Measurements from ENCODE around the gene ZNF764.
"Not testable (repeated sequence)": the region's sequence is repeated elsewhere in the genome, so short reads cannot be mapped to it uniquely, and the experiment has no call there.

The ZNF764 gene

DNA sequence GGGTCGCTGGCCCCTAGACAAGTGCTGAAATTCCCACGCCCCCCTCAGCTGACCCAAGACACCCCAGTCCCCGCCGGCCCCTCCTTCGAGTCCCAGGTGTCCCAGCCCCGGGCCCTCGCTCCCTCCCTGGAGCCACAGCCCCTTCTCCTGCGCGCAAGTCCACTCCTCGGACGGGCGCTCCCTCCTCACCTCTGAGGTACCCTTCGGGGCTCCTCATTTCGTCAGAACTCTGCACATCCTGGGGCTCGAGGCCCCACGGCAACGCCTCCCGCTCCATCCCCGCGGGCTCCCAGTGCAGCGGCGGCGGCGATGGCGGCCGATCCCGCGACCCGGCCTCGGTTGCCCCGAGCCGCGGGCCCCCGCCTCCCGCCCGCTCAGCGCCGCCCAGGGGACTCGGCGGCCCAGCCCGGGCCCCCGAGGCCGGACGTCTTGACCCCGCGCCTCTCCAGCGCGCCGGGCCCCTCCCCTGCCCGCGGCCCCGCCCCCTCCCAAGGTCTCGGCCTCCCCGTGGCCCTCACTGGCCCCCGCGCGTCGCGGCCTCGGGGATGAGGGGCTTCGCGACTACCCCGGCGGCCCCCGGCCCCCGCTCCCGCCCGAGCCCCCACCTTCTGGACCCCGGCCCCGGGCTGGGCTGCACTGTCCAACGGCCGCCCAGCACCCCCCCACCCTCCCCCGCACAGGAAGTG, 31.9 kb downstream of the ZNF764 start, which contains the start of gene ZNF768:
Gene ZNF768 (minus strand): TSS at position 430 of the 686 bp plus-strand sequence. CDS start 153 bp downstream, at position 277.
- DNase-seq = no peak

DNA sequence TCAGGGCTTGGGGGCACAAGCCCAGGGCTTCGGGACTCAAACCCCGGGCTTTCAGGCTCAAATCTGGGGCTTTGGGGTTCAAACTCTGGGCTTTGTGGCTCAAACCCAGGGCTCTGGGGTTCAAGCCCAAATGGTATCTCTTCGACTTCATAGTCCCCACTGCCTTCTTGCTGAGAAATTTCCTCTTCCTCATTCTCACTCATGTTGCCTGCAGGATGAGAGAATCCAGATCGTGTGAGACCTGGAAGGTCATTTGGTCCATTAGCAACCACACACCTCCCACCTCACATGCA, 32.4 kb downstream of the ZNF764 start:
- no peak for DNase-seq

GRCh38 chr16:30524575-30525568, 33.3 kb downstream of the ZNF764 start:
- DNase-seq = no peak

DNA sequence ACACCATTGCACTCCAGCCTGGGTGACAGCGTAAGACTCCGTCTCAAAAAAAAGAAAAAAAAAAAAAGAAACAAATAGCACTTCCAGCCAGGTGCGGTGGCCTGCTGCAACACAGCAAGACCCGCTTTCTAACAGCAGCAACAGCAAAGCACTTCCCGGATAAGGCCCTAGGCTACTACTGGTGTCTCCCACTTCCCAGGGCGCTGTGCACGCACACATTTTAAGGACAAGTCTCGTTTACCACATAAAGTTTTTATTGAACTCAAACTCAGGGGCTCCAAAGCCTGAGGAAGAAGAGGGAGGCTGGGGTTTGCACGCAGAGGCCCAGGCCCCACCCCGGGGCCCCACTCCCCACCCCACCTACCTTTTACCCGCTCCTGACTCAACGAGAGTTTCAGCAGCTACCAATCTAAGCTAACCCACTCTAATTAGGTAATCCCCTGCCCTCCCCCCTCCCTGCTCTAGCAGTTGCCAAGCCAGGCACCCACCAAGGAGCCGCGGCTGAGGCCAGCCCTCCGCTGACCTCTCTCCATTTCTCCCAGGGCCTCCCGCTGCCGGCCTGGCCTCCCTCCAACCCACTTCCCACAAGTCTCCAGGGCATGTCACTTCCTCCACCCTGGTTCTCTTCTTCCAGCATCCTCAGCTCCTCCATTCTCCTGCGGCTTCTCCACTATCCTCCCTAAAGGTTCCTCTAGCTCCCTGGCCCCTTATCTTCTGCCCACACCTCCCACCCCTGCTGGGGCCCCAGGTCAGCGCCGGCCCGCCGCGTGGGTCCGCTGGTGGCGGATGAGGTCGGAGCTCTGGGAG, 34.2 kb downstream of the ZNF764 start:
- no peak for DNase-seq

- DNase-seq = not testable (repeated sequence)
Measured at GRCh38 chr16:30522702-30523463, 35.3 kb downstream of the ZNF764 start.

- no peak for DNase-seq
Measured at GRCh38 chr16:30521873-30522641, 36.1 kb downstream of the ZNF764 start.

DNA sequence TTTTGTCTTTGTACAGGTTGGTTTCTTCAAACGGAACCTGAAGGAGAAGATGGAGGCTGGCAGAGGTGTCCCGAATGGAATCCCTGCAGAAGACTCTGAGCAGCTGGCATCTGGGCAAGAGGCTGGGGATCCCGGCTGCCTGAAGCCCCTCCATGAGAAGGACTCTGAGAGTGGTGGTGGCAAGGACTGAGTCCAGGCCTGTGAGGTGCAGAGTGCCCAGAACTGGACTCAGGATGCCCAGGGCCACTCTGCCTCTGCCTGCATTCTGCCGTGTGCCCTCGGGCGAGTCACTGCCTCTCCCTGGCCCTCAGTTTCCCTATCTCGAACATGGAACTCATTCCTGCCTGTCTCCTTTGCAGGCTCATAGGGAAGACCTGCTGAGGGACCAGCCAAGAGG, 36.7 kb downstream of the ZNF764 start:
- no peak for DNase-seq

GRCh38 chr16:30519120-30520049, 38.8 kb downstream of the ZNF764 start:
- no peak for DNase-seq

DNA sequence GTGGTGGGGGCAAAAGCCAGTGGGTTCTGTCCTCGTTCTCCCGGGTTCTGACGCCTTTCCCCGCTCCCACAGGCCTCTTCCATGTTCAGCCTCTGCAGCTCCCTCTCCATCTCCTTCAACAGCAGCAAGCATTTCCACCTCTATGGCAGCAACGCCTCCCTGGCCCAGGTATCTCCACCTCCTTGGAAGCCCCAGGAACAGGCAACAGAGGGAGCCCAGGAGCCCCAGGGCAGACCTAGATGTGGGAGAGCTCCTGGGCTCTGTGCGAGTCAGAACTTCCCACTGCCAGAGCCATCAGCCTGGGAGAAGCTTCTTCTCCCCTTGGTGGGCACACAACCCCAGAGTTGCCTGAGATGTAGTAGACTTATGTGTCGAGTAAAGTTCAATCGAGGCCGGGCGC, 39.6 kb downstream of the ZNF764 start:
- no peak for DNase-seq

DNA sequence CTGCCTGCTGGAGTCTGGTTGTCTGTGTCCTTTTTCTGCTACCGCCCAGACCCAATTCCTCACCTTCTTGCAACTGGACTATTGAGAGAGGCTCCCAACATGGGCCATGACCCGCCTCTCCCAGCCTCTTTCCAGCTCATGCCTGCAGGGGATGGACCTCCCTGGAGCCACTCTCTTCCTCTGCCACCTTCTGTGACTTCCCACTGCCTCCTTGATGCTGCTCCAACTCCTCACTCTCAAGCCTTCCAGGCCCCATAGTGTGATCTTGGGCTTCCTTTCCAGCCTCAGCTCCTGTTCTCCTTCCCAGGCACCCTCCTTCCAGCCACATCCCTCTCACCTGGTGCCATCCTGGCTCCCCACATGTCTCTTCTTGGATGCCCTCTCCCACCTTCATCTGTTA, 42.9 kb downstream of the ZNF764 start:
- DNase-seq = no peak

- DNase-seq = no peak
Measured at GRCh38 chr16:30511509-30511908, 46.7 kb downstream of the ZNF764 start.

DNA sequence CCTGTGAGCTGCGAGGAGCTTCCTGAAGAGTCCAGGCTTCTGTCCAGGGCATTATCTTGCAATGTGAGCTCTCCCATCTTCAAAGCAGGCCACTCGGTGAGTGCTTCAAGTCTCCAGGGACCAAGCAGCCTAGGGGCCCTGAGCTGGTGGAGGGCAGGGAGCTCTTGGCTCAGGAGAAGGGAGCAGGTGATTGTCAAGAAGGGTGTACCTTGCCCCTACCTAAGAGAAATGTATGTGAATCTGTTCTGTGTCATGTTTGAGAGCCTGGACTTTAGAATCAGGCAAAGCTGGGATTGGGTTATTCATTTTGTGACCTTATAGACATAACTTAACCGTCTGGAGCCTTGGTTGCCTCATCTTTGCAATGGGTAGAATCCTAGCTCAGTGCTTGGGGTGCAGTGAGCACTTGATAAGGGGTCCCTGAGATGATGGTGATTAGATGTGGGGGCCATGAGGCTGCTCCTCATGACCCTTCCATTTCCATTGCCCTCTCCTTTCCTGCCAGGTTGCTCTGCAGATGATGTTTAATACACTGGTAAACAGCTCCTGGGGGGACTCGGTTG, 47.7 kb downstream of the ZNF764 start:
- no peak for DNase-seq

DNA sequence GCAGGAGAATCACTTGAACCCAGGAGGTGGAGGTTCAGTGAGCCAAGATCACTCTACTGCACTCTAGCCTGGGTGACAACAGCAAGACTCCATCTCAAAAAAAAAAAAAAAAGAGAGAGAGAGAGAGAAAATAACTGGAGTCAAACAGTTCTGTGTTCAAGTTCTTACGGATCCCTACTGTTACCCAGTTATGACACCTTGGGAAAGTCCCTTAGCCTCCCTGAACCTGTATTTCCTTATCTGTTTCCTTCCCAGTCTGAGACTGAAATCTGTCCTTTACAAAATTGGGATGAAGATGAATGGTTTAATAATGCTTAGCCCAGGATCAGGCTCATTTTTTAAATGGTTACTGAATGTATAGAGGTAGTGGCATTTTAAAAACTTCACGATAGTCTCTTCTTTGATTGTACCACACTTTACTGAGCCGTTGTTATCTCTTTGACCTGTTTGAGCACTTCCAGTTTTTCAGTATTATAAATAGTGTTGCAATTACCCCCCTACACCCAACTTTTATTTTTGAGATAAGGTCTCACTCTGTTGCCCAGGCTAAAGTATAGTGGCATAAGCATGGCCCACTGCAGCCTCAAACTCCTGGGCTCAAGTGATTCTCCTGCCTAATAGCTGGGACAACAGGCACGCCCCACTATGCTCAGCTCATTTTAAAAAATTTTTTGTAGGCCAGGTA, 49.0 kb downstream of the ZNF764 start:
- no peak for DNase-seq
